Neural progenitor cell (in vitro differentiated cells): ENCODE measurements around the gene OR10X1. TPM values are rescaled to one million over a fixed set of nuclear protein-coding genes. Genes with fewer than 3 reads are reported as not detected.

Source experiments
- DNase-seq: peaks from one replicate; pipeline ENCODE4 v3.0.0-alpha.2; 2016; ENCODE audit warnings: low spot score
- H2AFZ ChIP-seq: fragments of 200-600 bp; sonication (generic); replicated peaks from 2 replicates; pipeline ENCODE4 v1.6.1; 2016; ENCODE audit warnings: antibody characterized with exemption
- H3F3A ChIP-seq: fragments of 200-600 bp; sonication (generic); 2 replicates; pipeline ENCODE4 v1.6.1; 2016; ENCODE audit warnings: antibody characterized with exemption, low read depth
- H3K27ac ChIP-seq: fragments of 200-600 bp; sonication (generic); 2 replicates; pipeline ENCODE4 v1.5.1; 2016; ENCODE audit warnings: mild to moderate bottlenecking
- H3K27me3 ChIP-seq: fragments of 200-600 bp; sonication (generic); 2 replicates; pipeline ENCODE4 v1.6.1; 2016; ENCODE audit warnings: mild to moderate bottlenecking, moderate library complexity
- H3K36me3 ChIP-seq: fragments of 200-600 bp; sonication (generic); 2 replicates; pipeline ENCODE4 v1.5.1; 2016
- H3K4me1 ChIP-seq: fragments of 200-600 bp; sonication (generic); 2 replicates; pipeline ENCODE4 v1.6.1; 2016; ENCODE audit warnings: mixed run types
- H3K4me2 ChIP-seq: fragments of 200-600 bp; sonication (generic); 2 replicates; pipeline ENCODE4 v1.6.1; 2016
- H3K4me3 ChIP-seq: fragments of 200-600 bp; sonication (generic); 2 replicates; pipeline ENCODE4 v1.5.1; 2016
- H3K79me2 ChIP-seq: fragments of 200-600 bp; sonication (generic); 2 replicates; pipeline ENCODE4 v1.6.1; 2016; ENCODE audit warnings: low read depth
- H3K9ac ChIP-seq: fragments of 200-600 bp; sonication (generic); 2 replicates; pipeline ENCODE4 v1.6.1; 2016
- H3K9me3 ChIP-seq: fragments of 200-600 bp; sonication (generic); 2 replicates; pipeline ENCODE4 v1.5.1; 2016; ENCODE audit warnings: low read depth
- H4K20me1 ChIP-seq: fragments of 200-600 bp; sonication (generic); 2 replicates; pipeline ENCODE4 v1.6.1; 2016; ENCODE audit warnings: low read depth
- H3K27ac Mint-ChIP-seq: 3 replicates; pipeline ENCODE4 v1.8.0; 2021; ENCODE audit warnings: mixed read lengths
- H3K27me3 Mint-ChIP-seq: 2 replicates; pipeline ENCODE4 v1.8.0; 2022; ENCODE audit warnings: low read depth, mild to moderate bottlenecking, inconsistent platforms, moderate library complexity, mixed read lengths; ENCODE audit not compliant: insufficient read depth
- H3K36me3 Mint-ChIP-seq: 3 replicates; pipeline ENCODE4 v1.8.0; 2021; ENCODE audit warnings: mixed read lengths
- H3K4me1 Mint-ChIP-seq: 3 replicates; pipeline ENCODE4 v1.8.0; 2021; ENCODE audit warnings: mixed read lengths
- H3K4me3 Mint-ChIP-seq: 3 replicates; pipeline ENCODE4 v1.8.0; 2021; ENCODE audit warnings: mild to moderate bottlenecking, moderate library complexity, mixed read lengths
- H3K9me3 Mint-ChIP-seq: 3 replicates; pipeline ENCODE4 v1.8.0; 2020; ENCODE audit warnings: mixed read lengths
- EZH2 ChIP-seq: fragments of 200-600 bp; sonication (generic); IDR thresholded peaks from 2 replicates; pipeline ENCODE4 v1.6.1; 2017; ENCODE audit warnings: antibody characterized with exemption, mild to moderate bottlenecking, moderate library complexity
- EZH2phosphoT487 ChIP-seq: fragments of 200-600 bp; sonication (generic); IDR thresholded peaks from 2 replicates; pipeline ENCODE4 v1.6.1; 2017; ENCODE audit warnings: antibody characterized with exemption
- total RNA-seq: library from RNA; depleted of rRNA; stranded (reverse); fragments of >200 nt; gene quantifications from 2 replicates; pipeline ENCODE4 v1.2.3, GENCODE V29; 2015; ENCODE audit warnings: low replicate concordance
- TF ChIP-seq, protein P1 (sequence below): fragments of 200-600 bp; sonication (generic); IDR thresholded peaks from 2 replicates; pipeline ENCODE4 v1.5.1; 2017; ENCODE audit warnings: antibody characterized with exemption, mild to moderate bottlenecking

The OR10X1 gene
- total RNA-seq, 1 donor from 2014 or later = not detected

DNA sequence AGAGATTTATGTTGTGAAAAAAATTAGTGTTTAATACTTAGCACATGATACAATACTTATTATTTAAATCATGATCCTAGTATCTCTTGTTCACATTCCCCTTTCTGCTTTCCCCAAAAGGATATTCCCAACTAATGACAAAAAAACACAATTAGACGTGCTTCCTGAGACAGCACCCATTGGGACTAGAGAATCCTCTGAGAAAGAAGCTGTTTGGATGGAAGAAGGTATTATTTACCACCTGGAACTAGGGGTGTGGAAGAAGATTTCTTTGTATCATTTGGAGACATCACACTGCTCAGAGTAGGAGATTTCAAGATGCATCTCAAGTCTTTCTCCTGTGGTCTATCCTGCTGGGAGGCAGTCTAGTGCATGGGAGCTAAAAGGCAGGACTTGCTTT is 25.3 kb upstream of the OR10X1 start, which contains the start of gene OR10Z1:
Gene OR10Z1 (plus strand): TSS at position 301 of the 400 bp plus-strand sequence. CDS start 1,171 bp downstream, outside the sequence.
- H3K4me1 ChIP-seq = no peaks in the 10 kb centered on the region
- H3K36me3 ChIP-seq = no peaks in the 10 kb centered on the region
- no peak within 1 kb of the TSS for H3K4me3 ChIP-seq
- no peaks in the 10 kb centered on the region for H3K4me1 Mint-ChIP-seq
- H3K27me3 Mint-ChIP-seq = no peaks in the 10 kb centered on the region
- no peaks in the 10 kb centered on the region for H3K79me2 ChIP-seq
- no peak within 1 kb of the TSS for H2AFZ ChIP-seq
- no peak within 1 kb of the TSS for H3K9ac ChIP-seq
- no peak within 1 kb of the TSS for H3K27ac Mint-ChIP-seq
- no peak within 1 kb of the TSS for H3K4me3 Mint-ChIP-seq
- H3K9me3 Mint-ChIP-seq = no peaks in the 10 kb centered on the region
- H3K9me3 ChIP-seq = no peaks in the 10 kb centered on the region
- no peak for DNase-seq
- no peaks in the 10 kb centered on the region for H3K27me3 ChIP-seq
- TF ChIP-seq EZH2 (no peak), EZH2phosphoT487 (no peak)
- TF ChIP-seq, protein P1, sequence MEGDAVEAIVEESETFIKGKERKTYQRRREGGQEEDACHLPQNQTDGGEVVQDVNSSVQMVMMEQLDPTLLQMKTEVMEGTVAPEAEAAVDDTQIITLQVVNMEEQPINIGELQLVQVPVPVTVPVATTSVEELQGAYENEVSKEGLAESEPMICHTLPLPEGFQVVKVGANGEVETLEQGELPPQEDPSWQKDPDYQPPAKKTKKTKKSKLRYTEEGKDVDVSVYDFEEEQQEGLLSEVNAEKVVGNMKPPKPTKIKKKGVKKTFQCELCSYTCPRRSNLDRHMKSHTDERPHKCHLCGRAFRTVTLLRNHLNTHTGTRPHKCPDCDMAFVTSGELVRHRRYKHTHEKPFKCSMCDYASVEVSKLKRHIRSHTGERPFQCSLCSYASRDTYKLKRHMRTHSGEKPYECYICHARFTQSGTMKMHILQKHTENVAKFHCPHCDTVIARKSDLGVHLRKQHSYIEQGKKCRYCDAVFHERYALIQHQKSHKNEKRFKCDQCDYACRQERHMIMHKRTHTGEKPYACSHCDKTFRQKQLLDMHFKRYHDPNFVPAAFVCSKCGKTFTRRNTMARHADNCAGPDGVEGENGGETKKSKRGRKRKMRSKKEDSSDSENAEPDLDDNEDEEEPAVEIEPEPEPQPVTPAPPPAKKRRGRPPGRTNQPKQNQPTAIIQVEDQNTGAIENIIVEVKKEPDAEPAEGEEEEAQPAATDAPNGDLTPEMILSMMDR = no peak
- H3K27ac ChIP-seq = no peak within 1 kb of the TSS
- H3K4me2 ChIP-seq = no peak within 1 kb of the TSS
- no peaks in the 10 kb centered on the region for H3F3A ChIP-seq
- no peaks in the 10 kb centered on the region for H3K36me3 Mint-ChIP-seq
- no peaks in the 10 kb centered on the region for H4K20me1 ChIP-seq

DNA sequence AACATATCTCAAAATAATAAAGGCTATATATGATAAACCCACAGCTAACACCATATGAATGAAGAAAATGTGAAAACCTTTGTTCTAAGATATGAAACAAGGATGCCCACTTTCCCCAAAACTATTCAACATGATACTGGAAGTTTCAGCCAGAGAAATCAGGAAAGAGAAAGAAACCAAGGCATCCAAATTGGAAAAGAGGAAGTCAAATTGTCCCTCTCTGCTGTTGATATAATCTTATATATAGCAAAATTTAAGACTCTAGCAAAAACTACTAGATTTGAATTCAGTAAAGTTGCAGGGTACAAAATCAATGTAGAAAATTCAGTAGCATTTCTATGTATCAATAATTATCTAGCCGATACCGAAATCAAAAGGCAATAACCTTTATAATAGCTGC is 21.0 kb upstream of the OR10X1 start:
- no peak for DNase-seq
- no peak overlapping the region for H3K4me3 ChIP-seq
- no peak overlapping the region for H3K4me3 Mint-ChIP-seq
- H3K36me3 ChIP-seq = no peaks in the 10 kb centered on the region
- no peak overlapping the region for H3K27ac Mint-ChIP-seq
- no peaks in the 10 kb centered on the region for H3K4me1 ChIP-seq
- H3K36me3 Mint-ChIP-seq = peaks cover 3% of the 10 kb centered on the region
- H2AFZ ChIP-seq = no peak overlapping the region
- H3K4me2 ChIP-seq = no peak overlapping the region
- H3K9ac ChIP-seq = no peak overlapping the region
- H3K9me3 Mint-ChIP-seq = peaks cover 13% of the 10 kb centered on the region
- no peaks in the 10 kb centered on the region for H3K27me3 ChIP-seq
- H3K9me3 ChIP-seq = no peaks in the 10 kb centered on the region
- no peak overlapping the region for H3K27ac ChIP-seq
- H3K27me3 Mint-ChIP-seq = peaks cover 2% of the 10 kb centered on the region
- H4K20me1 ChIP-seq = no peaks in the 10 kb centered on the region
- no peaks in the 10 kb centered on the region for H3K4me1 Mint-ChIP-seq
- no peaks in the 10 kb centered on the region for H3F3A ChIP-seq
- no peaks in the 10 kb centered on the region for H3K79me2 ChIP-seq
- TF ChIP-seq, protein P1 = no peak
- TF ChIP-seq EZH2 (no peak), EZH2phosphoT487 (no peak)

DNA sequence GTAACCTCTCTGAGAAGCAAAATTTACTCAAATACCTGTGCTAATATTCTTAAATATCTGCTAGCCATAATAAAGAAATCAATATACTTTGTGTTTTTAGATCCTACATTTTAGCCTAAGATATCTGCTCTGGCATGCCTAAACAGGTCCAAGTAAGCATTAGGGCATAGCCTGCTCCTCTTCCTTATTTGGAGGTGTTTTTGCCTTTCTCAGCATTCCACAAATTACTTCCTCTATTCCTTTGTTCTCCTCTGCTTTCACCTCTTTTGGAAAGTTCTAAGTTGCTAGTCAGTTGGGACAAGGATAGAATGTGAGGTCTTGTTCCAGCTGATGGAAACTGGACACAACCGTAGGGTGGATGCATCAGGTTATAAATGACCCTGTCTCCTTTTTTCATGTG is 7.2 kb upstream of the OR10X1 start:
- Histone ChIP-seq H3K79me2 (no peaks in the 10 kb centered on the region), H3F3A (no peaks in the 10 kb centered on the region), H4K20me1 (no peaks in the 10 kb centered on the region), H3K9me3 (no peaks in the 10 kb centered on the region), H3K4me2 (peak overlapping the region; percentile 34), H2AFZ (peak overlapping the region; percentile 87), H3K36me3 (no peaks in the 10 kb centered on the region), H3K27ac (peak overlapping the region; percentile 31), H3K27me3 (no peaks in the 10 kb centered on the region), H3K4me3 (no peak overlapping the region), H3K4me1 (peaks cover 13% of the 10 kb centered on the region), H3K9ac (no peak overlapping the region)
- H3K9me3 Mint-ChIP-seq = peaks cover 4% of the 10 kb centered on the region
- H3K4me3 Mint-ChIP-seq = no peak overlapping the region
- no peak for TF ChIP-seq EZH2
- TF ChIP-seq, protein P1 = no peak
- TF ChIP-seq EZH2phosphoT487 = no peak
- H3K27me3 Mint-ChIP-seq = no peaks in the 10 kb centered on the region
- no peak overlapping the region for H3K27ac Mint-ChIP-seq
- H3K4me1 Mint-ChIP-seq = no peaks in the 10 kb centered on the region
- H3K36me3 Mint-ChIP-seq = no peaks in the 10 kb centered on the region
- peak; percentile 5 for DNase-seq
